GM18498 (cell line): ENCODE measurements around the gene REP15.
"Not testable (repeated sequence)": the region's sequence is repeated elsewhere in the genome, so short reads cannot be mapped to it uniquely, and the experiment has no call there.

Experiments
- ATAC-seq: cut with Tn5 transposase; IDR thresholded peaks from one replicate; pipeline ENCODE4 v1.9.1; 2021; ENCODE audit warnings: mild to moderate bottlenecking, moderate library complexity; ENCODE audit not compliant: unreplicated experiment

Gene REP15

DNA sequence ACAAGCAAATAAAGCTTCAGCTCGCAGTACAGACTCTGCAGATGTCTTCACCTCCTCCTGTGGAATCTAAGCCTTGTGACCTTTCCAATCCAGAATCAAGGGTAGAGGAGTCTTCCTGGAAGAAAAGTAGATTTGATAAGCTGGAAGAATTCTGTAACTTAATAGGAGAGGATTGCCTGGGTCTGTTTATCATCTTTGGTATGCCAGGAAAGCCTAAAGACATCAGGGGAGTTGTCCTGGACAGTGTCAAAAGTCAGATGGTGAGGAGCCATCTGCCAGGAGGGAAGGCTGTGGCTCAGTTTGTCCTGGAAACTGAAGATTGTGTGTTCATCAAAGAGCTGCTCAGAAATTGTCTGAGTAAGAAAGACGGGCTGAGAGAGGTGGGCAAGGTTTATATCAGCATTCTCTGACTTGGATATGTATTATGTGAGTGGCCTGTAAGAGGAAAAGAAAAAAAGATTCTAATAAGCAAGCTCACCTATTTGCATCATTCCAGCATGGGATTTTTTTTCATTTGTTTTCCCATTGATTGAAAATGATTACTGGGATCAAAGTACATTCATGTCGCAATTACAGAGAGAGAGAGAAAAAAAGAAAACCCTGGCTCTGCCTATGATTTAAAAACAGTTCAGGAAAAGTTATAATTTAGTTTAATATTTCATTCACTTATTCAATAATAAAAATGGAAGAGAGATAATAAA is 767 bp downstream of the REP15 start:
- ATAC-seq = no peak

DNA sequence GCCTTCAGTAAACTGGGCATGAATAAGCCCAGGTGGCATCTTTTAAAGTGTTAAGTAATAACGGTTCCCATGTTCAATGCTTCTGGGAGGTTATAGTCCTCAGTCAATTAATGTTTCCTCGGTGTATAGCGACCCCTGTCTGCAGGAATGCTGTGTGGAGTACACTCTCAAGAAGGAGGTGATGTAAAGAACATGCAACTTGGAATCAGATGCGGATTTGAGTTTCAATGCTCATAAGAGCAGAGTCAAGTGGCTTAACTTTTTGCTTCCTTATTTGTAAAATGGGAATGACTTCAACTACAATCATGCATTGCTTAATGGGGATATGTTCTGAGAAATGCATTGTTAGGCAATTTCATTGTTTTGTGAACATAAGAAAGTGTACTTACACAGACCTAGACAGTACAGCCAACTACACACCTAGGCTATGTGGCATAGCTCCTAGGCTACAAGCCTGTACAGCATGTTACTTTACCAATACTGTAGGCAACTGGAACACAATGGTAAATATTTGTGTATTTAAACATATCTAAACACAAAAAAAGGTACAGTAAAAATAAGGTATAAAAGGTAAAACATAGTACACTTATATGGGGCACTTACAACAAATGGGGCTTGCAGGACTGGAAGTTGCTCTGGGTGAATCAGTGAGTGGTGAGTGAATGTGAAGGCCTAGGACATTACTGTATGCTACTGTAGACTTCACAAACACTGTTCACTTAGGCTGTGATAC is 7.6 kb downstream of the REP15 start:
- peak; percentile 94 for ATAC-seq

DNA sequence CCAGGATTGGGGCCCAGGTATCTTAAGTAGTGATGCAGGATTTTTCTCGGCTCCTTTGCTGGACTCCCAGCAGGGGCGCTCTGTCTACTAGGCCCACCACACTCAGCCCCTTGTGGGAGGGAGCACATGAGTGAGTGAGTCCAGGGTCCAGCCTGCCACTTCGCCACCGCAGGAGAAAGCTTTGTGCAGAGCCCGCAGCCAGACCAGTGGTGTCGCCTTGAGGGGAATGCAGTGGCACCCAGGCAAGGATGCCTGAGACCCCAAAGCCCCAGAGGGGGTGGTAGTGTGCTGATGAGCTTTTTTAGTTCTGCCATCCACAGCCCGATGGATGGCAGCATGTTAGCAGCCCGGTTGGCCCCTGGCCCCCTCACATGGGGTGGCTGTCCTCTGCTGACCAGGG is 9.0 kb downstream of the REP15 start:
- ATAC-seq = no peak

DNA sequence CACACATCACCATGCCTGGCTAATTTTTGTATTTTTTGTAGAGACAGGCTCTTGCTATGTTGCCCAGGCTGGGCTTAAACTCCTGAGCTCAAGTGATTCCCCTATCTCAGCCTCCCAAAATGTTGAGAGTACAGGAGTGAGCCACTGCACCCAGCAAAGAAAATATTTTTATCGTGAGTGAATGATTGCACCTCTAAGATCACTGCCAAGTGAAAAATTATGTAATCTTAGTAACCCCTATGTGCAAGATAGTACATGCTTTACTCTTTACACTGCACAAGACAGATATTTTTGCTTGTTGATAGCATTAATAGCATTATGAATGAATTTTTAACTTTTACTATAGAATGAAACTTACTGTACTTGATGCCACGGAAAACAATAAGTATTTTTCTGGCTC is 11.0 kb downstream of the REP15 start:
- no peak for ATAC-seq

DNA sequence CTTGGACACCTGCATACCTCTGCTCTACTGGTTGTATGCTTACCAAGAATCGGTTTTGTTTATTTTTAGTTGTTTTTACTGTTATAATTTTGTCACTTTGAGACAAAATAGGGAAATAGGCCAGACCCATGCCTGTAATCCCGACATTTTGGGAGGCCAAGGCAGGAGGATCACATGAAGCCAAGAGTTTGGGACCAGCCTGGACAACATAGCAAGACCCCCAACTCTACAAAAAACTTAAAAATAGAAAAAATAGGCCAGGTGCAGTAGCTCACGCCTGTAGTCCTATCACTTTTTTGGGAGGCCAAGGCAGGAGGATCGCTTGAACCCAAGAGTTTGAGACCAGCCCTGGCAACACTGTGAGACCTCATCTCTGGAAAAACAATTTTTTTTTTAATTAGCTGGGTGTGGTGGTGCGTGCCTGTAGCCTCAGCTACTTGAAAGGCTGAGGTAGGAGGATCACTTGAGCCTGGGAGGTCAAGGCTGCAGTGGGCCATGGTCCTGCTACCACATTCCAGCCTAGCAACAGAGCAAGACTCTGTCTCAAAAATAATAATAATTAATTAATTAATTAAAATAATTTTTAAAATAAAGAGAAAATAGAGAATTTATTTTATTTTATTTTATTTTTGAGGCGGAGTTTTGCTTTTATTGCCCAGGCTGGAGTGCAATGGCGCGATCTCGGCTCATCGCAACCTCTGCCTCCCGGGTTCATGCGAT is 13.1 kb downstream of the REP15 start:
- ATAC-seq = no peak

DNA sequence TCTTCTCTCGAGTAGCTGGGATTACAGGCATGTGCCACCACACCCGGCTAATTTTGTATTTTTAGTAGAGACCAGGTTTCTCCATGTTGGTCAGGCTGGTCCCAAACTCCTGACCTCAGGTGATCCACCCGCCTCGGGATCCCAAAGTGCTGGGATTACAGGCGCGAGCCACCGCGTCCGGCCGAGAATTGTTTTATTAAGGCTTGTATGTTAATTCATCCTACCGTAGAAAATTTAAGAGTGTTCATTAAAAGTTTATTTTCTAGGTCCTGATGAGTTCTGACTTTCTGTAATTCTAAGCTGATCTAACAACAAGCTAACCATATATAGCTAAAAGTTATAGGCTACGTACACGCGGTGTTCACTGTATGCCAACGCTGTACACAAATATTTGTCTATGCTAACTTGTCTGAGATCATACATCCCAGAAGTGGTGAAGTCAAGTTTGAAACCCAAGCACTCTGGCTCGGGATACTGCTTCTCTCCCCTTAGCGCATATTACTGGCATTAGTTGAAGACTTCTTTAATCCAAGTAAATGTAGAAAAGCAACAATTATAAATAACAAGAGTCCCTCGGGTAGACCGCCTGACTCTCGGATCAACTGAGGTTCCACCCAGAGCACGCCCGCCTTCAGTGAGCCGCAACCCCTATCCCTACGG is 13.8 kb downstream of the REP15 start:
- peak; percentile 46 for ATAC-seq

DNA sequence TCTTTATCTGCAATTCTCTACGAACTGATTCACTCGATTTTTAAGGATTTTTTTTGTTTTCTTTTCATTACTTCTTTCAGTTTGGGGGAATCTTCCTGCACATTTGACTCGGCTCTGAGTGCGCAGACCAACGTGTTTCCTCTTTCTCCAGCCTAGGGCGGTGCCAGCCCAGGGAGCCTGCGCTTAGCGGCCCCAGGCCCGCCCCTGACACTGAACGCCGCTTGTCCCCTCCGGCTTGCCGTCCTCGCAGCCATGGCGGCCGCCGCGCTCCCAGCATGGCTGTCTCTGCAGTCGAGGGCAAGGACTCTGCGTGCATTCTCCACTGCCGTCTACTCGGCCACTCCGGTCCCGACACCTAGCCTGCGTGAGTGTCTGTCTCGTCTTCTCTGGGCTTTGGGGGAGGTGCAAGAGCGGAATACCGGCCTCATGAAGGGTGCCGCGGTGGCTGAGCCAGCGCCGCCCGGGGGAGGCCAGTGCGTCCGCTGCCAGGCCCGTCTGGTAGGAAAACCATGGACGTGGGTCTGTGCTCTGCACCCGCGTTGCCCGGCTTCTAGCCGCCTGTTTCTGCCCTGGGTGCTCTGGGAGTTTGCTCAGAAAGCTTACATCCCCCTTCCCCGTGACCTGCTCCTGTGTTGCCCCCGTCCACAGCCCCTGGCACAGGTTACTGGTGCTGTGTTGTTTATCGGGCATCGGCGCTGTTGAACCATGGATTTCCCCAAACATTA is 14.5 kb downstream of the REP15 start, which contains the start of gene MRPS35:
Gene MRPS35, plus strand, starts transcription at position 241 of the 725 bp plus-strand sequence. Its CDS starts 12 bp downstream, at position 253.
- ATAC-seq = peak; percentile 97

DNA sequence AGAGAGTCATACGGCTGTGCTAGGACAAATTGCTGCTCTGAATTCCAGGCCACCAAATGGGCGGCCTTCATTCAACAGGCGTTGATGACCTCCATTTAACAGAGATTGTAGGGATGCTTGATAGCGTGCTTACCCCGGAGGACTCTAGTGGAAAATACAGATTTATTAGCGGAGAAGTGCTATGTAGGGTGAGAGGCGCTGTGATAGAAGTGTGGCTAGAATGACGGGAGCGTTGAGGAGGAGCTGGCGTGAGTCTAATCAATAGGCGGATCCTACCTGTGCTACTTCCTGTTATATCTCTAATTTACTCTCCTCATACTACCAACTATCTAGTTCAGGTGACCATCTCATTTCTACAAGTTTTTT is 15.1 kb downstream of the REP15 start:
- no peak for ATAC-seq

DNA sequence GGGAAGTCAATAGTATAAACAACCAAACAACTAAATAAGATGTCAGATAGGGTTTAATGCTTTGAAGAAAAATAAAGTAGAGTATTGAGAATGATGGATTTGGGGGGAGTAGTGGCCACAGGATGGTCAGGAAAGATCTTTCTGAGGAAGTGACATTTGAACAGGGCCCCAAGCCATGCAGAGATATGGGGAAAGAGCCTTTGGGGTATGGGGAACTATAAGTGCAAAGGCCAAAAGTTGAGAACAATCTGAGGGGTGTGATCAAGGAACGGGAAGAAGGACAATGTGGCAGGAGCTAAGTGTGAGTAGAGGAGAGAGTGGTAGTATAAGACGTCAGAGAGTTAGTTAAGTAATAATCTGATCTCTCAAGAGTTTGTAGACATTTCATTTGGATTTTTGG is 15.7 kb downstream of the REP15 start:
- no peak for ATAC-seq

DNA sequence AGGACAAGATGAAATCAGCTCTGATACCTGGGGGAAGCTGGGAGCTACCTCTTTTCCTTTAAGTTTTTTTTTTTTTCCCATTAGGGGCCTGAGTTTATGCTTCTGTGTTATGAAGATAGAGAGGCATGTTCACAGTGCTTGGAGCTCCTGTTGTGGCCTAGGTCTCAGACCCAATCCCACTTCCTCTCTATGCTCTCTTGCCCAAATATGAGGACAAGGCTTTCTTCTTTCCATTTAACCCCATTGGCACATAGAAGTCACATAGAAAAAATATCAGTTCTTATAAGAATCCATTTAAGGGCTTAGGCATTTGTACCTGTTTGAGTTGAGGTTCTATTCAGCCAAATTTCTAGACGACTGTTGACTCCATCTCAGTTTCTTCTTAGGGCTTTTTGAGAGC is 27.0 kb downstream of the REP15 start:
- no peak for ATAC-seq

DNA sequence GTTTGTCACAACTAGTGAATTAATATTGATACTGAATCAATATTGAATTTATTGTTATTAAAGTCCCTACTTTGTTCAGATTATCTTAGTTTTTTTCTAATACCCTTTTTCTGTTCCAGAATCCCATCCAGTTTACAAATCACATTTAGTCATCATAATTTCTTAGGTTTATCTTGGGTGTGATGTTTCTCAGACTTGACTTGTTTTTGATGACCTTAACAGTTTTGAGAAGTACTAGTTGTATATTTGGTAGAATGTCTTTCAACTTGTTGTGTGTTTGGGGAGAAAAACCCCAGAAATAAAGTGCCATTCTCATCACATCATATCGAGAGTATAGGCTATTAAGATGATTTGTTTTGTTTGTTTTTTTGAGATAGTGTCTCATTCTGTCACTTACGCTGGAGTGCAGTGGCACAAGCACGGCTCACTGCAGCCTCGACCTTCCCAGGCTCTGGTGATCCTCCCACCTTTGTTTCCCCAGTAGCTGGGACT is 33.9 kb downstream of the REP15 start:
- ATAC-seq = no peak

DNA sequence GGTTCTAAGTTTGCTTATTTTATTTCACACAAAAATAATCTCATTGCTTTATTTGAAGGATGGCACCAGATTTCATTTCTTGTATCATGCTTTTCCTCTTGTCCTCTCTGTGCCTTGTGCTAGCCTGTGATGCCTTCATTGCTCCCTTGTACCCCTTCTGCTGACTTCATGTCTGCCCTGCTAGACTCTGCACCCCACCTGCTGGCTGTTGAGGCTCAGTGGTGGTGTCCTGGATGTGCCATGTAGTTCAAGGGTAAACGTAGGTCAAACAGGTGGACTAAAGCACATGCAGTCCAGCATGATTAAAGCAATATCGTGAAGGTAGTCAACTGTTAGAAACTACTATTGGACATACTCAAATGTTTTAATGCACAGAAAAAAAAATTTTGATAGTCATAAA is 36.0 kb downstream of the REP15 start:
- ATAC-seq = no peak

DNA sequence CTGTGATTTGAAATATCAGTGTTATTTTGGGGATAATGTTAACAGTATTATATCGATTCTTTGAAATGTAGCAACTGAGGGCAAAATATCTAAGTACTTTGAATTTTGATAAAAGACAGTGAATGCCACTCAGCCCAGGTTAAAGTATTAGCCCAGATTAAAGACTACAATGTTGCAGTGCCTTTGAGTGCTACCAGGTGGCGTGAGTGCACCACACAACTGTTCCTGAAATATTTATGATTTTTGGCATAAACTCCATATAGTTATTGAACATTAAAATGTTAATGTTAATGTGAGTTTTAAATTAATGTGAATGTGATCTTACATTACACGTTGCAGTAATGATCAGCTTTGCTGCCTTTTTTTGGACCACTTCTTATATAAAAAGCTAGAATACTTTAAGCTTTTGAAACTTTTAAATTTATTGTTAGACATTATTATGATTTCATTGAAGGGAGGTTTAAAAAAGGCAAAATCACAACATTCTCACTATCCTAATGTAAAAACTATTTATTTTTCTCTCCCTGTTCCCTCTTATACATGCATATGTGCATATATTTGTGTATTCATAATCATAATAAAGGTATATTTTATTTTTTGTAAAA is 36.9 kb downstream of the REP15 start:
- no peak for ATAC-seq

DNA sequence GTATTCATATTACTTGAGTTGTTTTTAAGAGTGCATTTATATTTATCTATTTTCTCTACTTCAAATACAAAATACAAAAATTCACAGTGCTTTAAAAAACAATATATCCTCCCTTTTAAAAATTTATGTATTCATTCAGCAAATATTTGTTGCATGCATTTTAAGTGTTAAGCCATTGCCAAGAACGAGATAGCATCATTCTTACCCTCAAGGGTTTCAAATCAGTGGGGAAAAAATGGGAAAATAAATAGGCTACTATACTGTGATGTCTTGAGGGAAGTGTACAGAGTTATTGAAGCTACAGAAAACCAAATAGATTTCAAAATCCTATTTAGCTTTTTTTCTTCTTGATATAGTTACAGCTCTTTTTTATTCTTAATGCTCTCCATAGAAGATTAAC is 37.5 kb downstream of the REP15 start:
- no peak for ATAC-seq

DNA sequence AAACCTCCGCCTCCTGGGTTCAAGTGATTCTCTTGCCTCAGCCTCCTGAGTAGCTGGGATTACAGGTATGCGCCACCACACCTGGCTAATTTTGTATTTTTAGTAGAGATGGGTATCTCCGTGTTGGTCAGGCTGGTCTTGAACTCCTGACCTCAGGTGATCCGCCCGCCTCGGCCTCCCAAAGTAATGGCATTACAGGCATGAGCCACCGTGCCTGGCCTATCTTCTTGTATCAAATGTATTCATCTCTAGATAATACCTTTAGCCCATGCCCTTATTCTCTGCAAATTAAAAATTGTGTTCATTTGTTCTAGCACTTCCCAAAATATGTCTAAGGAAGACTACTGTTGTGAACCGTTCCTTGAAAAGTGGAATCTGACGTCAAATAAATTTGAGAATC is 38.1 kb downstream of the REP15 start:
- ATAC-seq = not testable (repeated sequence)

DNA sequence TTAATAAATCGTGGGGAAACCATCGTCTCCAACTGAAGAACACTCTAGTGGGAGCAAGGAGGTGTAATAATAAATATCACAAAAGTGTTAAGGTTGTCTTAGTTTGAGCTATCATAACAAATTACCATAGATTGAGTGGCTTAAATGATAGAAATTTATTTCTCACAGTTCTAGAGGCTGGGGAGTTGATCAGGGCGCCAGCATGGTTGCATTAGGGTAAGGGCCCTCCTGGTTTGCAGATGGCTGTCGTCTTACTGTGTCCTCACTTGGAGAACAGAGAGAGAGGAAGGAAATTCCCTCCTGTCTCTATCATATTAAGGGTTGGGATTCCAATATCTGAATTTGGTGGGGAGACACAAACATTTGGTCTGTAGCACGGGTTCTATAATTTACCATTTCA is 47.4 kb downstream of the REP15 start:
- no peak for ATAC-seq

DNA sequence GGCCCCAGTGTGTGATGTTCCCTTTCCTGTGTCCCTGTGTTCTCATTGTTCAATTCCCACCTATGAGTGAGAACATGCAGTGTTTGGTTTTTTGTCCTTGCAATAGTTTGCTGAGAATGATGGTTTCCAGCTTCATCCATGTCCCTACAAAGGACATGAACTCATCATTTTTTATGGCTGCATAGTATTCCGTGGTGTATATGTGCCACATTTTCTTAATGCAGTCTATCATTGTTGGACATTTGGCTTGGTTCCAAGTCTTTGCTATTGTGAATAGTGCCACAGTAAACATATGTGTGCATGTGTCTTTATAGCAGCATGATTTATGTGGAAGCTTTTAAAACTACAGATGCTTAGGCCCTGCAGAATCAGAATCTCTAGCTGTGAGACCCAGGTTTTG is 49.5 kb downstream of the REP15 start:
- not testable (repeated sequence) for ATAC-seq
